ENCODE results near the gene CDH19. TPM values are rescaled to one million over a fixed set of nuclear protein-coding genes. Genes with fewer than 3 reads are reported as not detected.

CDH19 gene
- total RNA-seq, 4 donors from 2014 or later = 1.3 to 9.5 (median 6.8) TPM

DNA sequence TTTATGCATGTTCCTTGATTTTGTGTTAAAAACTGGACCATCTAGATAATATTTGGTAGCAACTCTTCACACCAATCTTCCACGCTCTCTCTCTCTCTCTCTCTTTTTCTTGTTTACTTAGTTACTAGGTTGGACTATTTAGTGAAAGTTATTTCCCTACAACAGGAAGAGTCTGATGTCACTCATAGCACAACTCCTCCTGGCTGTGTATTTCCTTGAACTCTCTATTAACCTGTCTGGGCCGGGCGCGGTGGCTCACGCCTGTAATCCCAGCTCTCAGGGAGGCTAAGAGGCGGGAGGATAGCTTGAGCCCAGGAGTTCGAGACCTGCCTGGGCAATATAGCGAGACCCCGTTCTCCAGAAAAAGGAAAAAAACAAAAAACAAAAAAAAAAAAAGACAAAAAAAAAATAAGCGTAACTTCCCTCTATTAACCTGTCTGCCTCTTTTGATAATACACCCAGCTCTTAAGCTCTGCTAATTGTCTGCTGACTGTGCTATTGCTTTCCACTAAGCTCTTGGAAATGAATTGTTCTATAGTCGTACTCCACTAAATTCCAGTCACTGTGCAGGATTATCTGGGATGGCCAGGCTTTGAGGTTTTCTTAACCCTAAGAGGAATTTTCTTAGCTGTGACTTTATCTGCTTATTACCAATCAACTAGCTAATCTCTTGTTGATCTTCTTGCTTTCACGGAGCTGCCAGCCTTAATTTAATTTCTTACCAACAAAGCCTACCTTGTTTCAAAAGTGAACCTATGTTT is 18.1 kb upstream of the CDH19 start:
- intact Hi-C loops (cut with DNase I; ENCODE audit: low total_unique reads) = no loop called here
- 90 to 92% methylated on average over 12 of the region's 12 CpGs for WGBS, 2 donors
- no peak for DNase-seq (ENCODE audit: low spot score in 2 of 2)
- no peak overlapping the region for H3K4me3 ChIP-seq (ENCODE audit: low read depth, poor library complexity, severe bottlenecking)
- TF ChIP-seq, protein P1, sequence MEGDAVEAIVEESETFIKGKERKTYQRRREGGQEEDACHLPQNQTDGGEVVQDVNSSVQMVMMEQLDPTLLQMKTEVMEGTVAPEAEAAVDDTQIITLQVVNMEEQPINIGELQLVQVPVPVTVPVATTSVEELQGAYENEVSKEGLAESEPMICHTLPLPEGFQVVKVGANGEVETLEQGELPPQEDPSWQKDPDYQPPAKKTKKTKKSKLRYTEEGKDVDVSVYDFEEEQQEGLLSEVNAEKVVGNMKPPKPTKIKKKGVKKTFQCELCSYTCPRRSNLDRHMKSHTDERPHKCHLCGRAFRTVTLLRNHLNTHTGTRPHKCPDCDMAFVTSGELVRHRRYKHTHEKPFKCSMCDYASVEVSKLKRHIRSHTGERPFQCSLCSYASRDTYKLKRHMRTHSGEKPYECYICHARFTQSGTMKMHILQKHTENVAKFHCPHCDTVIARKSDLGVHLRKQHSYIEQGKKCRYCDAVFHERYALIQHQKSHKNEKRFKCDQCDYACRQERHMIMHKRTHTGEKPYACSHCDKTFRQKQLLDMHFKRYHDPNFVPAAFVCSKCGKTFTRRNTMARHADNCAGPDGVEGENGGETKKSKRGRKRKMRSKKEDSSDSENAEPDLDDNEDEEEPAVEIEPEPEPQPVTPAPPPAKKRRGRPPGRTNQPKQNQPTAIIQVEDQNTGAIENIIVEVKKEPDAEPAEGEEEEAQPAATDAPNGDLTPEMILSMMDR (IDR thresholded peaks at IDR 0.05) = no peak
- TF ChIP-seq POLR2A (IDR thresholded peaks at IDR 0.05) = no peak

DNA sequence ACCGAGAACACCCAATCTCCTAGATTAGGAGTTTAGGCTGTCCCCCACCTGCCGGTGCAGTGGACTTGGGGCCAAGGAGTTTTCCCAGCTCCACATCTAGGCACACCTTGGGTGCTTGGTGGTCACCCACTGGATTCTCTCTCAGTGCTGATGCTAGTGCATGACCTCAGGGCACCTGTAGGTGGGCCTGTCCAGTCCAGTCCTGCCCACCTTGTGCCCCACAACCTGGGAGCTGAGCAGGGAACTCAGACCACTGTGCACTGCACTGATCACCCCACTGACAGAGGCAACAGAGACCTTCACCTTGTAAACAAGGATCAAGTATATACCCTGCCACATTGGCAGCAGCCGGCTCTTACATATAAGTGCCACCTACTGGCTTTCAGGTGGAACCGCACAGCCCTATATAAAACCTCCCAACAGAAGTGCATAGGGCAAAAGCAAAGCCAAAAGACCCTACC is 12.7 kb upstream of the CDH19 start:
- no peak overlapping the region for H3K4me3 ChIP-seq (ENCODE audit: low read depth, poor library complexity, severe bottlenecking)
- intact Hi-C loops (cut with DNase I; ENCODE audit: low total_unique reads) = loop anchor here (5.0 kb wide), 1 partner anchor 366 kb away; no protein-coding TSS in a partner anchor
- DNase-seq (ENCODE audit: low spot score in 2 of 2) = no peak
- TF ChIP-seq, protein P1 (IDR thresholded peaks at IDR 0.05) = no peak
- TF ChIP-seq POLR2A (IDR thresholded peaks at IDR 0.05) = no peak
- WGBS, 2 donors = 53 to 71% methylated on average over 3 to 4 of the region's 4 CpGs

DNA sequence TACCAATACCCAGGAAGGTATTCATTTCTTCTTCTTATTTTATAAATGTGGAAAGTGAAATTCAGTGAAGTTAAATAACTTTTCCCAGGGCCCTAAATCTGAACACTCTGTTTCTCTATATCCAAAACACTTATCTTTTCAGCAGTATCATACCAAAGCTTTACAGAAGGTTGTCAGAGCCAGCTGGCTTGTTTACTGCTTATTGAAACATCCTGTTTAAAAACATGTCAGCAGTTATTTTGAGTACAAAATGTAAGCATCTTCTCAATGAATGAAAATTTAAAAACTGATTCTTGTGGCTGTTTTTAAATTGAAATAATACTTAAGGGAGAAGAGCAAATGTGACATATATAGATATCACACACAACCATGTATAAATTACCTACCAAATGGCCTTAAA is 11.3 kb upstream of the CDH19 start:
- intact Hi-C loops (cut with DNase I; ENCODE audit: low total_unique reads) = loop anchor here (5.0 kb wide), 1 partner anchor 367 kb away; no protein-coding TSS in a partner anchor
- H3K4me3 ChIP-seq (ENCODE audit: low read depth, poor library complexity, severe bottlenecking) = no peak overlapping the region
- no peak for DNase-seq (ENCODE audit: low spot score in 2 of 2)
- TF ChIP-seq, protein P1 (IDR thresholded peaks at IDR 0.05) = no peak
- no peak for TF ChIP-seq POLR2A (IDR thresholded peaks at IDR 0.05)

DNA sequence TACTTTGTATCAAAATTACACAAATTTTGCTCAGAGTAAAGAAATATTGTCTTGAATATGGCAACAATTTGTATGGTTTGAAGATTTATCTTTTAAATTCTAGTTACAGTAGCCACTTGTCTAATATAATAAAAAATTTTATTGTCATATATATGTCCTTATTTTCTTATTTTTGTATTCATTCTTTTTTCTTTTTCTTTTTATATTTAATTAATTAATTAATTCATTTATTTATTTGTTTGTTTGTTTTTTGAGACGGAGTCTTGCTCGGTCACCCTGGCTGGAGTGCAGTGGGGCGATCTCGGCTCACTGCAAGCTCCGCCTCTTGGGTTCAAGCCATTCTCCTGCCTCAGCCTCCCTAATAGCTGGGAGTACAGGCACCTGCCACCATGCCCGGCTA is 3.7 kb upstream of the CDH19 start:
- H3K4me3 ChIP-seq (ENCODE audit: low read depth, poor library complexity, severe bottlenecking) = no peak overlapping the region
- DNase-seq (ENCODE audit: low spot score in 2 of 2) = no peak
- TF ChIP-seq POLR2A (IDR thresholded peaks at IDR 0.05) = no peak
- TF ChIP-seq, protein P1 (IDR thresholded peaks at IDR 0.05) = no peak
- WGBS, 2 donors = 92 to 95% methylated on average over 6 of the region's 6 CpGs
- intact Hi-C loops (cut with DNase I; ENCODE audit: low total_unique reads) = no loop called here

DNA sequence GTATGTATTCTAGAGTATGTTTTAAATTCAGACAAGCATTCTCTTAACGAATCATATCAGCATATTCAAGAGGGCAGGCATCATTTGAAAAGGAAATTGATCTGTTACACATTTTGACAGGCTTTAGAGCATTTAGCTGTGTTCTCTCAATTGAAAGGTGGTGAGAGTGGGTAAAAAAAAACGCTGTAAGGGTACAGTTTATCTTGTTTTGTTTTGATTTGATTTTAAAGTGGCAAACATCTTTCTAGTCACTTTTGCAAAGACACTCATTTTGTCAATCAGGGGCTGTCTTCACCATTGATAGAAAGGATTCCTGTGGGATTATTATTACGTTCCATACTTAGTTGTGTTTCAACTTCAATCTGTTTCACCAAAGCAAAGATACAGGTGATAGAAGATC is 2.2 kb downstream of the CDH19 start:
- no peak for DNase-seq (ENCODE audit: low spot score in 2 of 2)
- no peak overlapping the region for H3K4me3 ChIP-seq (ENCODE audit: low read depth, poor library complexity, severe bottlenecking)
- 43 to 49% methylated on average over 3 of the region's 3 CpGs for WGBS, 2 donors
- TF ChIP-seq POLR2A (IDR thresholded peaks at IDR 0.05) = no peak
- TF ChIP-seq, protein P1 (IDR thresholded peaks at IDR 0.05) = no peak
- intact Hi-C loops (cut with DNase I; ENCODE audit: low total_unique reads) = no loop called here

Data from lower leg skin (tissue), 4 donors.